Transverse colon (tissue), 4 donors: ENCODE data around the gene AMIGO1. TPM values are rescaled to one million over a fixed set of nuclear protein-coding genes. Genes with fewer than 3 reads are reported as not detected.
A peak's percentile ranks its signal among the peaks of the same experiment; 100 is the strongest.

ENCODE experiments used
- DNase-seq: peaks from one replicate; pipeline ENCODE4 v3.0.0-alpha.2; 2019
- H3K27ac ChIP-seq, 4 donors: fragments of 200-600 bp; sonication (generic); 2 replicates each; pipeline ENCODE4 v1.5.1; 2016 to 2018; ENCODE audit warnings: inconsistent platforms in 4 of 4
- H3K27me3 ChIP-seq: fragments of 200-600 bp; sonication (generic); 2 replicates; pipeline ENCODE4 v1.5.1; 2017; ENCODE audit warnings: inconsistent platforms
- H3K36me3 ChIP-seq, 4 donors: fragments of 200-600 bp; sonication (generic); 2 replicates each; pipeline ENCODE4 v1.5.1; 2017 to 2019; ENCODE audit warnings: inconsistent platforms in 4 of 4
- H3K4me1 ChIP-seq, 4 donors: fragments of 200-600 bp; sonication (generic); 2 replicates each; pipeline ENCODE4 v1.5.1; 2017 to 2020; ENCODE audit warnings: inconsistent platforms in 4 of 4
- H3K4me3 ChIP-seq, 4 donors: fragments of 200-600 bp; sonication (generic); 1 replicate in 1 of 4; 2 replicates in 3 of 4; pipeline versions ENCODE4 v1.5.1 to v1.6.1; 2017 to 2019; ENCODE audit warnings: inconsistent platforms in 4 of 4
- H3K9me3 ChIP-seq, 2 donors: fragments of 200-600 bp; sonication (generic); 2 replicates each; pipeline ENCODE4 v1.5.1; 2017 to 2019; ENCODE audit warnings: inconsistent platforms in 2 of 2
- CTCF ChIP-seq, 5 experiments: fragments of 200-600 bp in 3 of 5; fragments of 450-650 bp in 2 of 5; sonication (generic) in 3 of 5; IDR thresholded peaks; 1 replicate in 2 of 5; 2 replicates in 3 of 5; pipeline ENCODE4 v1.5.1; 2016 to 2017; ENCODE audit warnings: antibody characterized with exemption in 5 of 5, inconsistent platforms in 3 of 5, mild to moderate bottlenecking in 2 of 5, moderate library complexity in 1 of 5
- EP300 ChIP-seq: sonication (generic); formaldehyde crosslinking; IDR thresholded peaks from one replicate; pipeline ENCODE4 v1.6.1; 2017; ENCODE audit warnings: antibody characterized with exemption, low read depth
- POLR2A ChIP-seq: fragments of 450-650 bp; IDR thresholded peaks from one replicate; pipeline ENCODE4 v1.6.1; 2016; ENCODE audit warnings: antibody characterized with exemption, mild to moderate bottlenecking, moderate library complexity
- POLR2AphosphoS5 ChIP-seq, 3 donors: sonication (generic); formaldehyde crosslinking; IDR thresholded peaks; one replicate each; pipeline ENCODE4 v1.6.1; 2016; ENCODE audit warnings: antibody characterized with exemption in 3 of 3
- WGBS, 2 donors: methylation state at CpG; one replicate each; pipeline ENCODE4 v1.1.5; 2018; ENCODE audit warnings: low coverage in 1 of 2; 5-methylcytosine and 5-hydroxymethylcytosine counted together
- in situ Hi-C, 4 donors: fragments of 200-750 bp; cut with MboI; loops; one replicate each; pipeline versions ENCODE4 v1.15.0 to v1.15.1; 2017; ENCODE audit warnings: low sequenced_read_pairs in 3 of 4, low pct_ligation_motif_present in 1 of 4, low pct_unique_long_range_greater_than_20kb in 1 of 4
- intact Hi-C: fragments of 100-400 bp; cut with DNase I; formaldehyde crosslinking; loops from one replicate; pipeline ENCODE4 v1.15.1; 2023; ENCODE audit warnings: low total_unique reads
- total RNA-seq, 4 donors: library from RNA; depleted of rRNA; stranded (reverse); fragments of >200 nt; gene quantifications; one replicate each; pipeline ENCODE4 v1.1.0, GENCODE V29; 2016

The AMIGO1 gene
- total RNA-seq, 4 donors from 2014 or later, result 0.60 to 8.1 (median 3.5) TPM

DNA sequence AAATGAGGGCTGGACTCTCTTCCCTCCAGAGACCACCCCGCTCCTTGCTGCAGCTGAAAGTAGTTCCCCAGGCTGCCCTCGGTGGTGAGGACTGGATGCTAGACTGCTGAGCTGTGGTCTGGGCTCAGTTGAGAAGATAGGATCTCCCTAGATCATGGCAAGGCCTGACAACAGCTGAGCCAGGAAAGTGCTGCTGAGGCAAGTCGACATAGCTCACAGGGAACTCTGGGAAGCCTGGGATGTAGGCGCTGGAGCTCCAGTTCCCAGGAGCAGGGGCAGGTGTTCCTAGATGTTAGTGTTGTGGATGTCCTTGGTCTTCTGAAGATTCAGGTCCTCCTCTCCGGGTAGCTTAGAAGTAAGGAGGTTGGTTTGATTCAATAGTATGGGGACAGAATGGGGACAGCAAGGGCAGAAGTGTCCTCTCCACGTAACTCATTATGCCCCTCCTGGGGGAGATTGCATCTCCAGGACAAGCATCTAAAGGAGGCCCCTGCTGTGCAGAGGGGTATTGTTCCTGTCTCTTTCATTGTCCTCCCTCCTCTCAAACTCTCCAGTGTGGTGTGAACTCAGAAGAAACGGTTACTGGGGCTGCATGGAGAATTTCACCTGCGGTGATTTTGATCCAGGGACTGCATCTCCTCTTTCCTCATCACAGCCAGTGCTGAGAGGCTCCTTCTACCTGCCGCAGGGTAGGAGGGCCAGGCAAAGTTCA is 11.9 kb downstream of the AMIGO1 start:
- Histone ChIP-seq H3K9me3 (no peaks in the 10 kb centered on the region), H3K27ac (no peak overlapping the region), H3K4me3 (no peak overlapping the region), H3K27me3 (no peaks in the 10 kb centered on the region), H3K4me1 (peaks cover 21 to 46% (median 36%) of the 10 kb centered on the region in 4 donors), H3K36me3 (no peaks in the 10 kb centered on the region)
- in situ Hi-C loops (loop anchor here in 2 of 4 donors (5.0 kb wide), 1 partner anchor 35 kb away; no protein-coding TSS in a partner anchor), intact Hi-C loops (loop anchor here (2.0 kb wide), 1 partner anchor 33 kb away; no protein-coding TSS in a partner anchor)
- WGBS, 2 donors, result 60 to 62% methylated on average over 3 to 9 of the region's 9 CpGs
- TF ChIP-seq POLR2A (no peak), CTCF (IDR thresholded peaks at IDR 0.05) (no peak), EP300 (no peak), POLR2AphosphoS5 (IDR thresholded peaks at IDR 0.05) (no peak)
- DNase-seq, result no peak

GRCh38 chr1:109495738-109496137 is 13.8 kb downstream of the AMIGO1 start:
- intact Hi-C loops (no loop called here), in situ Hi-C loops (loop anchor here in 2 of 4 donors (5.0 kb wide), 1 partner anchor 37 kb away; no protein-coding TSS in a partner anchor)
- Histone ChIP-seq H3K4me3 (no peak overlapping the region), H3K4me1 (peaks cover 22 to 36% (median 29%) of the 10 kb centered on the region in 4 donors), H3K9me3 (no peaks in the 10 kb centered on the region), H3K27ac (no peak overlapping the region), H3K36me3 (no peaks in the 10 kb centered on the region), H3K27me3 (no peaks in the 10 kb centered on the region)
- TF ChIP-seq POLR2A, result no peak
- DNase-seq, result no peak
- 95% methylated on average over 7 of the region's 7 CpGs; no CpG with 5 or more reads in 1 of the 2 donors for WGBS, 2 donors

DNA sequence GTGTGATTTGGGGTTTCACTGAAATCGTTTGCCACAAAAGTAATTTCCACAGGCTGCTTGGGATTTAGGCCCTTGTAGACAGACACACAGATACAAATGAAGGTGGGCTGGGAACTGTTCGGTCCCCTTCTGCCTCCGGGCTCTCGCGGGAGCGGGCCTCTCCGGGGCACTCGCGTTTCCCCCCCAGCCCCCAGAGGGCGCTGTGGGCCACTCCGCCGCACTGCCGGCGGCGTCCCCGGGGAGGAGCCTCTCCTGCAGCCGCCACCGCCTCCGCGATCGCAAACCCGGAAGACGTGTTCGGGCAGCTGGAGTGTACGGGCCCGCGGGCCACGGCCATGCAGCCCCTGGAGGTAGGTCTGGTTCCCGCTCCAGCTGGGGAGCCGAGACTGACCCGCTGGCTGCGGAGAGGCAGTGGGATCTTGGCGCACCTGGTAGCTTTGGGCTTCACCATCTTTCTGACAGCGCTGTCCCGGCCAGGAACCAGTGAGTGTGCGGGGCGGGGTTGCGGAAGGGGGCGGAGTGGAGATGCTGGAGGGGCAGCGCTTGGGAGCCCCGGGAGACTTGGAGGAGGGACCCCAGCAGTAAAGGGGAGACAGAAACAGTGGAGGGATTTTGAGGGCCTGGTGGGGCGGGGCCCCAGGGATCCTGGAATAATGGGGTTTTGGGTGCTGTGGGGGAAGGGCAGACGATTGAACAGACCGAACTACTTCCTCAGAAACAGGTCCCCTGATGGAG is 15.6 kb downstream of the AMIGO1 start, which contains the start of gene CYB561D1:
Gene CYB561D1 (plus strand): TSS at position 290 of the 735 bp plus-strand sequence. CDS start 46 bp downstream, at position 336.
- H3K4me1 ChIP-seq, result peaks cover 7 to 24% (median 19%) of the 10 kb centered on the region in 4 donors
- peak; percentile 87 to 97 (median 95) for TF ChIP-seq CTCF (IDR thresholded peaks at IDR 0.05)
- TF ChIP-seq POLR2AphosphoS5 (IDR thresholded peaks at IDR 0.05), result peak; percentile 58 to 90 (median 86)
- no peak for TF ChIP-seq EP300
- peak; percentile 81 for TF ChIP-seq POLR2A
- no peaks in the 10 kb centered on the region for H3K36me3 ChIP-seq
- H3K27me3 ChIP-seq, result no peaks in the 10 kb centered on the region
- H3K4me3 ChIP-seq, result peak within 1 kb of the TSS; percentile 60 to 95 (median 68)
- 0% methylated on average over 42 of the region's 44 CpGs; no CpG with 5 or more reads in 1 of the 2 donors for WGBS, 2 donors
- in situ Hi-C loops (no loop called here), intact Hi-C loops (no loop called here)
- H3K9me3 ChIP-seq, result no peaks in the 10 kb centered on the region
- peak within 1 kb of the TSS; percentile 81 to 90 (median 86) for H3K27ac ChIP-seq
- peak; percentile 90 for DNase-seq

DNA sequence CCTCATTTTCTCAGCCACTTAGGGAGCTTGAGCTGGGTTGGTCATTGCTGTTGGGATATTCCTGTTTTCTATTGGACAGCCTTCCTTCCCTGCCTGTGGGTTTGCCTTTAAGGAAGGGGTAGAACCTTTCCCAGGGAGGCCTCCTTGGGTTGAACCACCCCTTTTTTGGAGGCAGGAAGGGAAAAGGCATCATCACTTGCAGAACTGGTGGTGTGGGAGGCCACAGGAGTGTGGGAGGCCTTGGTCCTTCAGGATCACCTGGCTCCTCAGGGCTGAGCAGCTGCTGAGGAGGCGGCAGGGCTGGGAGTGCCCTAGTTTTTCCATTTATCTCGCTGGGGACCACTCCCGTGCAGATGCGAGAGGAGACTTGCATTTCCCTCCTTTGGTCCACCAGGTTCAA is 16.3 kb downstream of the AMIGO1 start:
- WGBS, 2 donors, result 36 to 59% methylated on average over 3 to 4 of the region's 4 CpGs
- in situ Hi-C loops (no loop called here), intact Hi-C loops (no loop called here)
- H3K9me3 ChIP-seq, result no peaks in the 10 kb centered on the region
- TF ChIP-seq POLR2A (no peak), POLR2AphosphoS5 (IDR thresholded peaks at IDR 0.05) (no peak), CTCF (IDR thresholded peaks at IDR 0.05) (no peak), EP300 (no peak)
- H3K4me1 ChIP-seq, result peaks cover 6 to 21% (median 16%) of the 10 kb centered on the region in 4 donors
- H3K27me3 ChIP-seq, result no peaks in the 10 kb centered on the region
- peak overlapping the region in 3 of 4 donors; percentile 82 to 90 (median 90) for H3K27ac ChIP-seq
- H3K36me3 ChIP-seq, result no peaks in the 10 kb centered on the region
- DNase-seq, result no peak
- no peak overlapping the region for H3K4me3 ChIP-seq
